Measurements from ENCODE around the gene MYO9B. TPM values are rescaled to one million over a fixed set of nuclear protein-coding genes. Genes with fewer than 3 reads are reported as not detected.

MYO9B gene, protein sequence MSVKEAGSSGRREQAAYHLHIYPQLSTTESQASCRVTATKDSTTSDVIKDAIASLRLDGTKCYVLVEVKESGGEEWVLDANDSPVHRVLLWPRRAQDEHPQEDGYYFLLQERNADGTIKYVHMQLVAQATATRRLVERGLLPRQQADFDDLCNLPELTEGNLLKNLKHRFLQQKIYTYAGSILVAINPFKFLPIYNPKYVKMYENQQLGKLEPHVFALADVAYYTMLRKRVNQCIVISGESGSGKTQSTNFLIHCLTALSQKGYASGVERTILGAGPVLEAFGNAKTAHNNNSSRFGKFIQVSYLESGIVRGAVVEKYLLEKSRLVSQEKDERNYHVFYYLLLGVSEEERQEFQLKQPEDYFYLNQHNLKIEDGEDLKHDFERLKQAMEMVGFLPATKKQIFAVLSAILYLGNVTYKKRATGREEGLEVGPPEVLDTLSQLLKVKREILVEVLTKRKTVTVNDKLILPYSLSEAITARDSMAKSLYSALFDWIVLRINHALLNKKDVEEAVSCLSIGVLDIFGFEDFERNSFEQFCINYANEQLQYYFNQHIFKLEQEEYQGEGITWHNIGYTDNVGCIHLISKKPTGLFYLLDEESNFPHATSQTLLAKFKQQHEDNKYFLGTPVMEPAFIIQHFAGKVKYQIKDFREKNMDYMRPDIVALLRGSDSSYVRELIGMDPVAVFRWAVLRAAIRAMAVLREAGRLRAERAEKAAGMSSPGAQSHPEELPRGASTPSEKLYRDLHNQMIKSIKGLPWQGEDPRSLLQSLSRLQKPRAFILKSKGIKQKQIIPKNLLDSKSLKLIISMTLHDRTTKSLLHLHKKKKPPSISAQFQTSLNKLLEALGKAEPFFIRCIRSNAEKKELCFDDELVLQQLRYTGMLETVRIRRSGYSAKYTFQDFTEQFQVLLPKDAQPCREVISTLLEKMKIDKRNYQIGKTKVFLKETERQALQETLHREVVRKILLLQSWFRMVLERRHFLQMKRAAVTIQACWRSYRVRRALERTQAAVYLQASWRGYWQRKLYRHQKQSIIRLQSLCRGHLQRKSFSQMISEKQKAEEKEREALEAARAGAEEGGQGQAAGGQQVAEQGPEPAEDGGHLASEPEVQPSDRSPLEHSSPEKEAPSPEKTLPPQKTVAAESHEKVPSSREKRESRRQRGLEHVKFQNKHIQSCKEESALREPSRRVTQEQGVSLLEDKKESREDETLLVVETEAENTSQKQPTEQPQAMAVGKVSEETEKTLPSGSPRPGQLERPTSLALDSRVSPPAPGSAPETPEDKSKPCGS (N-terminal part only)
- polyA plus RNA-seq: 10 to 100 TPM; 18.0 to 48.1 (median 45.6) TPM

DNA sequence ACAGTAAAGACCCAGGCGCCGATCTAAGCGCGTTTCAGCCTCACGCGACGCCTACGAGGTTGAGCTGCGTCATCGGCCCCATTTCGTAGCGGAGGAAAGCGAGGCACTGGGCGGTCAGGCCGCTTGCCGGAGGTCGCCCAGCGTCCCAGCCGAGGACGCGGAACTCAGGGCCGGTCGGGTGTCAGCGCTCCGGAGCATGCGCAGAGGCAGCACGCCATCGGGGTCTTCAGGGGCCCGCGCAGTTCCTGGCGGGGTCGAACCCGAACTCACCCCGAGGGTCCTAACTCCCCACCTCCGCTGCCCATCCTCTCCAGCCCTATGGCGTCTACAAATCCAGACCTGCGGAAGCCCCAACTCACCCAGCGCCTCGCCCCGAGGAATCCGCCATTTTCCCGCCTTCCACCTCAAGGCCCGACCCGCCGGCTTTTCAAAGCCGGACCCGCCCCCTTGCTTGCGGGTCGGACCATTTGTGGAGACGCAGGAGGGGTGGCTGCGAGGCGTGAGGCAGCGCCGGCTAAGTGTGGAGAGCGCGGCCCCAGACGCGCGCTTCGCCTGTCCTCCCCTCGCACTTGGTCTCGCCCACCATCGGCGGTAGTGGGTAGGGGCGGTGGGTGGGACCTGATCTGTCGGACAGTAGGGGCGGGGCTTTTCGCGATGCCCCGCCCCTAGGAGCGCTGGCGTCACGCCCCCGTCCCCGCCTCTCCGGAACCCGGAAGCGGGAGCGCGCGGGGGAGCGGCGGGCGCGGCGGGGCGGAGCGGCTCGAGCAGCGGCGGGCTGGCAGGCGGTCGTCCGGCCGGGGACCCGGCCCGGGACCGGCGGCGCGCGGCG is at the start of gene MYO9B, which contains the start of gene HAUS8:
TSS of gene MYO9B (plus strand) at position 743 of the 829 bp plus-strand sequence. CDS start 25,941 bp downstream, outside the sequence.
TSS of gene HAUS8 (minus strand) at position 418 of the 829 bp plus-strand sequence. CDS start at position 388, 30 bp downstream.
- H3K27ac ChIP-seq (ENCODE audit: low read depth, low read length): no peak within 1 kb of the TSS
- 0% methylated on average over 96 to 103 of the region's 103 CpGs for WGBS, 3 donors

DNA sequence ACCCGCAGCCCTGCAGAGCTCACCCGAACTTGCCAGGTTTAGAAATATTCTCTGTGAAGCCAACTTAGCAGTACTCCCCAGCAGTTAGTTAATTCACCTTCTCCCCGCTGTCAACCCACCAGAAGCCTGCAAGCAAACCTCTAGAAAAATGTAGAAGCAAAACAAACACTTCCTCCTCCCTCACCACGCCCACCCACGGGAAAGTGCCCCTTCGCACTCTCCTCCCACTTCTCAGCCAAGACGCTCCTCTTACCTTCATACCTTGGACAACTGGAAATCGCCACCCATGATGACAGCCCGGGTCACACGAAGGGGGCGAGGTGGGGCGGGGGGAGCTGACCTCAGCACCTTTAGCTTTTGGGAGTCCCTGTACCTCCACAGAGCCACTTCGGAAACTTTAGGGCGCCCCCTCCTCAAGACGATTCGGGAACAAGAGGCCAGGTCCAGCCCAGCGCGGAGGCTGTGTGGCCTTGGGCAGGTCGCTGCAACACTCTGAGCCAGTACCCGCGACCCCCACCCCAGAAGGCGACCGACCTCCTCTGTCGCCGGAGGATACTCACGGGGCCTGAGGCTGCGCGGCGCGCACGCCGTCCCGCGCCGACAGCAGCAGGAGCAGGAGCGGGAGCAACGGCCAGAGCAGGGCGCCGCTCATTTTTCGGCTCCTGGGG is 49.5 kb upstream of the MYO9B start:
- H3K27ac ChIP-seq (ENCODE audit: low read depth, low read length): no peak overlapping the region
- WGBS, 3 donors: 1 to 3% (median 1%) methylated on average over 35 to 37 of the region's 40 CpGs

- 12% methylated on average over 36 to 66 of the region's 67 CpGs for WGBS, 3 donors
- no peak within 1 kb of the TSS for H3K27ac ChIP-seq (ENCODE audit: low read depth, low read length)
Measured at GRCh38 chr19:17026706-17027534, 48.7 kb upstream of the MYO9B start, which contains the start of gene CPAMD8. Gene CPAMD8 (minus strand): TSS chr19:17026810. CDS start chr19:17026642, 168 bp downstream.

DNA sequence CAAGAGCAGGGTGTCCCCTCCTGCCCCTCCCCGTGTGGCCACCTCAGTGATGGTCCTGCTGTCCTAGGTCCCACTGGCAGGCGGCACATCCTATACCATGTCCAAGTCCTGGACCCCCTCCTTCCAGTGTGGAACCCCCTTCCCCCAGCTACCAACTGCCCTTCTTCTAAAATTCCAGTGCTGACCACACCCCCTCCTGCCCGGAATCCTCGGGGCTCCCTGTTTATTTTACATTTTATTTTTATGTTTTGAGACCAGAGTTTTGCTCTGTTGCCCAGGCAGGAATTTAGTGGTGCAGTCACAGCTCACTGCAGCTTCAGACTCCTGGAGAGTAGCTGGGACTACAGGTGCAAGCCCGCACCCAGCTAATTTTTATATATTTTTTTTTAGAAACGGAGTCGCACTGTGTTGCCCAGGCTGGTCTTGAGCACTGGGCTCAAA is 48.0 kb upstream of the MYO9B start:
- no peak overlapping the region for H3K27ac ChIP-seq (ENCODE audit: low read depth, low read length)
- WGBS, 3 donors: 51 to 56% (median 54%) methylated on average over 7 of the region's 7 CpGs

DNA sequence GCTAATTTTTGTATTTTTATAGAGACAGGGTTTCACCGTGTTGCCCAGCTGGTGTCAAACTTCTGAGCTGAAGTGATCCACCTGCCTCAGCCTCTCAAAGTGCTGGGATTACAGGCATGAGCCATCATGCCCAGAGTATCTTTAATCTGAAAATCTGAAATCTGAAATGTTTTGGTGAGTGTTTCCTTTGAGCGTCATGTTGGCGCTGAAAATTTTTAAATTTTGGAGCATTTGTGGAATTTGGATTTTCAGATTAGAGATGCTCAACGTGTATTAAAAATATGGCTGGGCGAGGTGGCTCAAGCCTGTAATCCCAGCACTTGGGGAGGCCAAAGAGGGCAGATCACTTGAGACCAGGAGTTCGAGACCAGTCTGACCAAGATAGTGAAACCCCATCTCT is 43.8 kb upstream of the MYO9B start:
- no peak overlapping the region for H3K27ac ChIP-seq (ENCODE audit: low read depth, low read length)
- WGBS, 3 donors: 76 to 85% (median 85%) methylated on average over 6 of the region's 6 CpGs

- 74 to 79% (median 78%) methylated on average over 15 of the region's 15 CpGs for WGBS, 3 donors
- H3K27ac ChIP-seq (ENCODE audit: low read depth, low read length): no peak overlapping the region
Measured at GRCh38 chr19:17035842-17036424, 39.6 kb upstream of the MYO9B start.

DNA sequence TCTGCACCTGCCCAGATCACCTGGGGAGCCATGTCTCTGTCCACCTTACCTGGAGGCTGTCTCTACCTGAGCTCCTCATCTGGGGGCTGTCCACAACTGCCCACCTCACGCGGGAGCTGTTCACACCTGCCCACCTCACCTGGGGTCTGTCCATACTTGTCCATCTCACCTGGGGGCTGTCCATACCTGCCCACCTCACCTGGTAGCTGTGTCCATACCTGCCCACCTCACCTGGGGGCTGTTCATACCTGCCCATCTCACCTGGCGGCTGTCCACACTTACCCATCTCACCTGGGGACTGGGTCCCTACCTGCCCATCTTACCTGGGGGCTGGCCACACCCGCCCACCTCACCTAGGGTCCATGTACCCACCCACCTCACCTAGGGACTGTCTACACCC is 38.9 kb upstream of the MYO9B start:
- WGBS, 3 donors: 62 to 90% (median 89%) methylated on average over 4 of the region's 4 CpGs
- H3K27ac ChIP-seq (ENCODE audit: low read depth, low read length): no peak overlapping the region

- no peak overlapping the region for H3K27ac ChIP-seq (ENCODE audit: low read depth, low read length)
- 78 to 95% (median 93%) methylated on average over 6 of the region's 6 CpGs for WGBS, 3 donors
Measured at GRCh38 chr19:17037184-17037583, 38.4 kb upstream of the MYO9B start.

DNA sequence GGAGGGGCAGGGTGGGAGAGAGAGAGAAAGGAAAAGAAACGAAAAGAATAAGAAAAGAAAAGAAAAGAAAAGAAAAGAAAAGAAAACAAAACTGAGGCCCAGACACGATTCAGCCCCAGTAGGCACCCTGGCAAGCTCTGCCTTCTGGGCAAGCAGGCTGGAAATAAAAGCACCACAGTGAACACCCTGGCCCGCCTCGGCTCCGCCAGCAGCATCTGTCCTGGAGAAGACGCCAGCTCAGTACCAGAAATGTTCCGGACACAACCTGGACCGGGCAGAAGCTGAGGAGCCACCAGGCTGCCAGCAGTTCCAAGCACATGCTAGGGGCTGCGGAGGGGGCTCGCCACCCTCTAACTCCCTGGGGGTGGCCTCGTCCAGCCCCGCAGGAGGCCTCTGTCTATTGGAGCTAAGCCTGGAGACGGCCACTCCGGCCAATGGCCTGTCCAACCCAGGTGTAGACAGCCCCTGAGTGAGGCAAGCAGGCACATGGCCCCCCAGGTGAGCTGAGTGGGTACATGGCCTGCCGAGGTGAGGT is 37.5 kb upstream of the MYO9B start:
- no peak overlapping the region for H3K27ac ChIP-seq (ENCODE audit: low read depth, low read length)
- WGBS, 3 donors: 75 to 83% (median 79%) methylated on average over 15 of the region's 15 CpGs

- whole genome bisulfite sequencing, 3 donors: 15 to 24% (median 22%) methylated on average over 11 of the region's 11 CpGs
- H3K27ac ChIP-seq (ENCODE audit: low read depth, low read length): no peak overlapping the region
Measured at GRCh38 chr19:17041976-17042375, 33.6 kb upstream of the MYO9B start.

GRCh38 chr19:17043744-17044143 is 31.8 kb upstream of the MYO9B start:
- 62 to 76% (median 66%) methylated on average over 7 of the region's 7 CpGs for WGBS, 3 donors
- H3K27ac ChIP-seq (ENCODE audit: low read depth, low read length): no peak overlapping the region

DNA sequence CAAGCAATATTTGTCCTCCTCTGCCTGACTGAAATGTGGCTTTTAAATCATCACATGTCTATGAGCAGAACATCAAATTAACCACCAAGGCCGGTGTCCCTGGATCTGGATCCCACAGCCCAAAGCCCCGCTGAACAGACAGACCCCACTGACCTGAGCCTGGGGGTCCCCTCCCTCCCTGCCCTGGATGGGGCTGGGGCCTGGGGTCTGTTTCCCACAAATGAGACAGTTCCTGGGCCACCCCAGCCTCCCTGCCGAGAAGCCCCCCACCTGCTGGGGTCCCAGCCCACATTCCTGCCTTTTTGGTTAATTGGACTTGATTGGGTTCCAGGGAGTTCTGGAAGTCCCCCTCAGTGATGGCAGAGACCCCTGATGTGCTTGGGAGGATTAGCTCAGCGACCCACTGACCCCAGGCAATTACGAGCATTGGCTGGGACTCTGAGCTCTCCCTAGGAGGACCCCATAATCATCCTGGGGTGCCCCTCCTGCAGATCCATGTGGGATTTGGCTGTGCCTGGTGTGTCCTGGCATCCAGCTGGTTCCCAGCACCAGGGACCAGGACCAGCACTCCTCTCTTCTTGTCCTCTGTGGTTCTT is 29.6 kb upstream of the MYO9B start:
- H3K27ac ChIP-seq (ENCODE audit: low read depth, low read length): no peak overlapping the region
- WGBS, 3 donors: 83 to 87% (median 87%) methylated on average over 5 of the region's 5 CpGs

- H3K27ac ChIP-seq (ENCODE audit: low read depth, low read length): no peak overlapping the region
- 79 to 81% (median 79%) methylated on average over 16 of the region's 16 CpGs for WGBS, 3 donors
Measured at GRCh38 chr19:17048885-17049453, 26.6 kb upstream of the MYO9B start.

GRCh38 chr19:17049711-17050280 is 25.8 kb upstream of the MYO9B start:
- WGBS, 3 donors: 76 to 87% (median 80%) methylated on average over 18 of the region's 18 CpGs
- H3K27ac ChIP-seq (ENCODE audit: low read depth, low read length): no peak overlapping the region

DNA sequence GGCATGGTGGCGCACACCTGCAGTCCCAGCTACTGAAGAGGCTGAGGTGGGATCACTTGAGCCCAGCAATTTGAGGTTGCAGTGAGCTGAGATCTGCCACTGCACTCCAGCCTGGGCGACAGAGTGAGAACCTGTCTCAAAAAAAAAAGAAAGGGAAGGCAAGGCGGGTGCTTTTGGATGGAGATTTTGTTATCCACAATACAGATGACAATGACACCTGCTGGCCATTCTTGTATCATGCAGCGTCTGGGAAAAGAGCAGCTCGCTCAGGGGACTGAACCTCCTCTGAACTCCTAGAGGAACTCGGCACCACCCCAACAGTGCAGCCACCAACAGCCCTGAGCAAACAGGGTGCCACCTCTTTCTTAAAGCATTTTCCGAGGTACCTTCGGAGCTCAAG is 23.1 kb upstream of the MYO9B start:
- no peak overlapping the region for H3K27ac ChIP-seq (ENCODE audit: low read depth, low read length)
- 58 to 68% (median 63%) methylated on average over 8 of the region's 8 CpGs for WGBS, 3 donors
